IMR-90 (cell line): ENCODE measurements around the gene MRPL17. TPM values are rescaled to one million over a fixed set of nuclear protein-coding genes. Genes with fewer than 3 reads are reported as not detected.

Source experiments
- polyA plus RNA-seq, 3 experiments: library from polyadenylated mRNA; depleted of rRNA; stranded (reverse); fragments of >200 nt; gene quantifications; 2 replicates each; pipeline ENCODE4 v1.2.3, GENCODE V29; 2012; ENCODE audit warnings: low replicate concordance in 1 of 3
- total RNA-seq: library from RNA; depleted of rRNA; stranded (reverse); fragments of >200 nt; gene quantifications from 2 replicates; pipeline ENCODE4 v1.2.3, GENCODE V29; 2012; rRNA removed

MRPL17 gene
- total and polyA plus RNA-seq, 2 of the 4 experiments (the other 2 are of a cell fraction) = 70.3 to 85.2 TPM

Other genes starting within 250 kb of the MRPL17 start
- gene HPX, start 242.4 kb downstream of the MRPL17 start, total RNA-seq = 0.36 and 0.56 TPM in 2 replicates
- 1.4 and 1.5 TPM in 2 replicates for gene HPX, start 242.4 kb downstream of the MRPL17 start, polyA plus RNA-seq (2012; rRNA removed)
- 13.8 and 14.2 TPM in 2 replicates for gene TRIM3, start 209.4 kb downstream of the MRPL17 start, total RNA-seq
- gene TRIM3, start 209.4 kb downstream of the MRPL17 start, polyA plus RNA-seq (2012; rRNA removed) = 22.3 and 23.7 TPM in 2 replicates
- 76.7 and 84.4 TPM in 2 replicates for gene ARFIP2, start 202.0 kb downstream of the MRPL17 start, total RNA-seq
- 91.9 and 93.9 TPM in 2 replicates for gene ARFIP2, start 202.0 kb downstream of the MRPL17 start, polyA plus RNA-seq (2012; rRNA removed)
- gene TIMM10B, start 201.8 kb downstream of the MRPL17 start, total RNA-seq = 24.7 and 27.5 TPM in 2 replicates
- gene TIMM10B, start 201.8 kb downstream of the MRPL17 start, polyA plus RNA-seq (2012; rRNA removed) = 22.8 and 27.1 TPM in 2 replicates
- gene DNHD1, start 186.1 kb downstream of the MRPL17 start, total RNA-seq = 1.4 and 1.8 TPM in 2 replicates
- gene DNHD1, start 186.1 kb downstream of the MRPL17 start, polyA plus RNA-seq (2012; rRNA removed) = 3.0 and 3.6 TPM in 2 replicates
- gene RRP8, start 79.7 kb downstream of the MRPL17 start, total RNA-seq = 11.1 and 11.5 TPM in 2 replicates
- 9.0 and 10.8 TPM in 2 replicates for gene RRP8, start 79.7 kb downstream of the MRPL17 start, polyA plus RNA-seq (2012; rRNA removed)
- gene ILK, start 79.6 kb downstream of the MRPL17 start, total RNA-seq = 272 and 339 TPM in 2 replicates
- gene ILK, start 79.6 kb downstream of the MRPL17 start, polyA plus RNA-seq (2012; rRNA removed) = 367 and 389 TPM in 2 replicates
- 18.6 and 24.4 TPM in 2 replicates for gene TAF10, start 71.1 kb downstream of the MRPL17 start, total RNA-seq
- 132 and 180 TPM in 2 replicates for gene TAF10, start 71.1 kb downstream of the MRPL17 start, polyA plus RNA-seq (2012; rRNA removed)
- gene TPP1, start 63.9 kb downstream of the MRPL17 start, total RNA-seq = 16.7 and 33.5 TPM in 2 replicates
- gene TPP1, start 63.9 kb downstream of the MRPL17 start, polyA plus RNA-seq (2012; rRNA removed) = 66.2 and 108 TPM in 2 replicates
- gene DCHS1, start 27.5 kb downstream of the MRPL17 start, total RNA-seq = 1.4 and 1.7 TPM in 2 replicates
- gene DCHS1, start 27.5 kb downstream of the MRPL17 start, polyA plus RNA-seq (2012; rRNA removed) = 3.3 and 3.8 TPM in 2 replicates
- gene OR2AG2, start 88.6 kb upstream of the MRPL17 start, total RNA-seq = 0.28 and 0.54 TPM in 2 replicates
- gene OR2AG2, start 88.6 kb upstream of the MRPL17 start, polyA plus RNA-seq (2012; rRNA removed) = 0.22 and 0.29 TPM in 2 replicates
- gene OR2AG1, start 99.7 kb upstream of the MRPL17 start, total RNA-seq = not detected in 2 replicates
- not detected in 2 replicates for gene OR2AG1, start 99.7 kb upstream of the MRPL17 start, polyA plus RNA-seq (2012; rRNA removed)
- 0.56 and 0.72 TPM in 2 replicates for gene OR6A2, start 116.3 kb upstream of the MRPL17 start, total RNA-seq
- 0.07 TPM in 1 of 2 replicates, not detected in the other for gene OR6A2, start 116.3 kb upstream of the MRPL17 start, polyA plus RNA-seq (2012; rRNA removed)
- gene OR10A5, start 162.3 kb upstream of the MRPL17 start, total RNA-seq = not detected in 2 replicates
- gene OR10A5, start 162.3 kb upstream of the MRPL17 start, polyA plus RNA-seq (2012; rRNA removed) = not detected in 2 replicates
- not detected in 2 replicates for gene OR10A2, start 179.7 kb upstream of the MRPL17 start, total RNA-seq
- not detected in 2 replicates for gene OR10A2, start 179.7 kb upstream of the MRPL17 start, polyA plus RNA-seq (2012; rRNA removed)
- not detected in 2 replicates for gene OR10A4, start 193.3 kb upstream of the MRPL17 start, total RNA-seq
- not detected in 2 replicates for gene OR10A4, start 193.3 kb upstream of the MRPL17 start, polyA plus RNA-seq (2012; rRNA removed)
- 0.28 and 0.36 TPM in 2 replicates for gene OR2D2, start 209.2 kb upstream of the MRPL17 start, total RNA-seq
- gene OR2D2, start 209.2 kb upstream of the MRPL17 start, polyA plus RNA-seq (2012; rRNA removed) = 0.07 TPM in 1 of 2 replicates, not detected in the other
- gene OR2D3, start 237.7 kb upstream of the MRPL17 start, total RNA-seq = not detected in 2 replicates
- gene OR2D3, start 237.7 kb upstream of the MRPL17 start, polyA plus RNA-seq (2012; rRNA removed) = not detected in 2 replicates
- 7.2 and 7.7 TPM in 2 replicates for gene ZNF215, start 243.1 kb upstream of the MRPL17 start, total RNA-seq
- gene ZNF215, start 243.1 kb upstream of the MRPL17 start, polyA plus RNA-seq (2012; rRNA removed) = 2.9 and 3.4 TPM in 2 replicates